HG02852 (cell line): ENCODE data around the gene PLEKHD1.
"Not testable (repeated sequence)": the region's sequence is repeated elsewhere in the genome, so short reads cannot be mapped to it uniquely, and the experiment has no call there.

Source experiments
- ATAC-seq: cut with Tn5 transposase; IDR thresholded peaks from one replicate; pipeline ENCODE4 v1.9.1; 2021; ENCODE audit warnings: mild to moderate bottlenecking, moderate library complexity; ENCODE audit not compliant: unreplicated experiment

PLEKHD1 gene

DNA sequence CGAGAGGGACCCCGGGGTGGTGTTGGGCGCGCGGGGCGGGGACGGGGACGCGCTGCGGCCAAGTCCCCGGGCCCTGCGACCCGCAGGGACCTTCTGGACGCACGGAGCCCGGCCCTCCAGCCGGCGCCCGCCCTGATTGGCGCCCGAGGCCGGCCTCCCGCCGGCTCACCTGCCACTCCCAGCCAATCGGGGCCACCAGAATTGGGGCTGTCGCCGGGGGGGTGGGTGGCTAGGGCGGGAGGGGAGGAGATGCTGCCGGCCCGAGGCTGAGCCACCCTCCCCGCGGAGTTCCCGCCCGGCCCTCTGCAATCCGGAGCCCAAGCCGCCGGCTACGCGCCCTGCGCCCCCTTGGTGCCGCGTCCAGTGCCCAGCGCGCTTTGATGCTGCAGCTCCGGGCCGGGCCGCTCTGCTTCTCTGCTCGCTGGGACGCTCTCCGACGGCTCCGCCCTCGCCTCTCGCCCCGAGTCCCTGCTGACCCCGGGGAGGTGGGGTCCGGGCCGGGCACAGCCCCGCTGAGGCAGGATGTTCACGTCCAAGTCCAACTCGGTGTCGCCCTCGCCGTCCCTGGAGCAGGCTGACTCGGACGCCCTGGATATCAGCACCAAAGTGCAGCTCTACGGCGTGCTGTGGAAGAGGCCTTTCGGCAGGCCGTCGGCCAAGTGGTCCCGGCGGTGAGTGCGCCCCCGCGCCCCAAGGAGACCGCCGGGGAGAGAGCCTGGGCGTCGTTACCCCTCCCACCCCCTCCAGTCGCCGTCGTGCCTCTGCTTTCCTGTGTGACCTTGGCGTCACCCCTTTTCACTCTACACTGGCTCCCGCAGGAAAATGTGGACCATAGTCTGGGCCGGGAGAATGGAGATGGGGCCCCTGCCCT, at the start of gene PLEKHD1:
TSS of gene PLEKHD1 (plus strand) at position 285 of the 871 bp plus-strand sequence. CDS start at position 523, 238 bp downstream.
- no peak for ATAC-seq

DNA sequence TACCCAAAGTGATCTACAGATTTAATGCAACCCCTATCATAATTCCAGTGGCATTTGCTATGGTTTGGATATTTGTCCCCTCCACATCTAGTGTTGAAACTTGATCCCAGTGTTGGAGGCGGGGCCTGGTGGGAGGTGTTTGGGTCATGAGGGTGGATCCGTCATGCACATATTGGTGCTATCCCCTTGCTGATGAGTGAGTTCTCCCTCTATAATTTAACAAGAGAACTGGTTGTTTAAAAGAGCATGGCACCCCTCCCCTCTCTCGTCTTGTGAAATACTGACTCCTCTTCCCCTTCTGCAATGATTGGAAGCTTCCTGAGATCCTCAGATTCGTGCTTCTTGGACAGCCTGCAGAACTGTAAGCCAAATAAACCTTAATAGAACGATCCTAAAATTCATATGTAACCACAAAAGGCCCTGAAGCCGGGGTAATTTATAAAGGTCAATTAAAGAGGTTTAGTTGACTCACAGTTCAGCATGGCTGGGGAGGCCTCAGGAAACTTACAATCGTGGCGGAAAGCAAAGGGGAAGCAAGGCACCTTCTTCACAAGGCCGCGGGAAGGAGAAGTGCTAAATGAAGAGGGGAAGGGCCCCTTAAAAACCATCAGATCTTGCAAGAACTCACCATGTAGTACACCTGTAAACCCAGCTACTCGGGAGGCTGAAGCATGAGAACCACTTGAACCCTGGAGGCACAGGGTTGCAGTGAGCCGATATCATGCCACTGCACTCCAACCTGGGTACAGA, 44.8 kb upstream of the PLEKHD1 start:
- ATAC-seq, result no peak

GRCh38 chr14:69441948-69442347, 42.6 kb upstream of the PLEKHD1 start:
- ATAC-seq, result no peak

DNA sequence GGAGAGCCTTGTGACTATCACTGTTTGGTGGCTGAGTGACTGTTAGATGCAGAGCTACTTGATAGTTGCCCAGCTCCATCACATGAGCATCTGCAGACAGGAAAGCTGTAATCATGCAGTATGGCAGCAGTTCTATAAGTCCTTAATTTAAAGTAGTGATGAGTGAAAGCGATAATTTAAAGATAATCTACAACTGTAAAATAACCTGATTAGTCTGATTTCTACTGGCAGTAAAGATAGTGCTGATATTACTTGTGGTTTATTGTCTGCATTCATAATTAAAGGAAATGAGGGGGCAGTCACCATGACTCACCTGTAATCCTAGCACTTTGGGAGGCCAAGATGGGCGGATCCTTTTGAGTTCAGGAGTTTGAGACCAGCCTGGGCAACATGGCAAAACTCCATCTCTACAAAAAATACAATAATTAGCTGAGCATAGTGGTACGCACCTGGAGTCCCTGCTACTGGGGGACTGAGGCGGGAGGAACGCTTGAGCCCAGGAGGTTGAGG, 41.2 kb upstream of the PLEKHD1 start:
- ATAC-seq, result no peak

- no peak for ATAC-seq
These were observed 35.3 kb upstream of the PLEKHD1 start for GRCh38 chr14:69449216-69449615.

- ATAC-seq, result no peak
These were observed 32.6 kb upstream of the PLEKHD1 start for GRCh38 chr14:69451941-69452340.

DNA sequence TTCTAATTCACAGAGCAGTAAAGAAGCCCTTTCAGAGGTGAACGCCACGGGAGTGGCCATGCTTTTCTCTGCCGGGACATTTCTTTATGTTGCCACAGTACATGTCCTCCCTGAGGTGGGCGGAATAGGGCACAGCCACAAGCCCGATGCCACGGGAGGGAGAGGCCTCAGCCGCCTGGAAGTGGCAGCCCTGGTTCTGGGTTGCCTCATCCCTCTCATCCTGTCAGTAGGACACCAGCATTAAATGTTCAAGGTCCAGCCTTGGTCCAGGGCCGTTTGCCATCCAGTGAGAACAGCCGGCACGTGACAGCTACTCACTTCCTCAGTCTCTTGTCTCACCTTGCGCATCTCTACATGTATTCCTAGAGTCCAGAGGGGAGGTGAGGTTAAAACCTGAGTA, 26.2 kb upstream of the PLEKHD1 start:
- no peak for ATAC-seq

GRCh38 chr14:69459122-69459521, 25.4 kb upstream of the PLEKHD1 start:
- no peak for ATAC-seq

DNA sequence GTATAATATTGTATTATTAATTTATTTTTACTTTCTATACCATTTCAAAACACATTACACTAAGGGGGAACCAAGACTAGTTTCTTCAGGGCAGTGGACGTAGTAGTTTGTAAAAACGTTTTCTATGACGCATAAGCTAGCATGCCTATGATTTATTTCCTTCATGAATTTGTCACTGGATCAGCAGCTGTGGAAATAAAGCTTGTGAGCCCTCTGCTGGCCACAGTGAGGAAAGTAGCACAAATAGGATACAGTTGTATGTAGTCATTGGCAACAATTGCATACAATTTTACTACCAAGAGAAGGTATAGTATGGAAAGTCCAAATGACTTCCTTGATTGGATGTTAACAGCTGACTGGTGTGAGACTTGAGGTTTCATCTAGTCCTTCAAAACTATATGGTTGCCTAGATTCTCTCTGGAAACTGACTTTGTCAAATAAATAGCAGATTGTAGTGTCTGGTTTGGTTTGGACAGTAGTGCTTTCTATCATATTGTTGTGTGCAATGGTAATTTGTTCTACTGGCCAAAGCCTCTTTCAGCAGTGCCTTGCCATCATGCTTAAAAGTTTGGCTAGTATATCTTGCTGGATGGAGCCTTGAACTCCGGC, 24.3 kb upstream of the PLEKHD1 start:
- ATAC-seq, result no peak

GRCh38 chr14:69464379-69464778, 20.1 kb upstream of the PLEKHD1 start:
- no peak for ATAC-seq

GRCh38 chr14:69464829-69465228, 19.7 kb upstream of the PLEKHD1 start:
- ATAC-seq, result no peak

- no peak for ATAC-seq
These were observed 15.6 kb upstream of the PLEKHD1 start for GRCh38 chr14:69468949-69469348.

- ATAC-seq, result no peak
These were observed 13.1 kb upstream of the PLEKHD1 start for GRCh38 chr14:69471436-69471835.

DNA sequence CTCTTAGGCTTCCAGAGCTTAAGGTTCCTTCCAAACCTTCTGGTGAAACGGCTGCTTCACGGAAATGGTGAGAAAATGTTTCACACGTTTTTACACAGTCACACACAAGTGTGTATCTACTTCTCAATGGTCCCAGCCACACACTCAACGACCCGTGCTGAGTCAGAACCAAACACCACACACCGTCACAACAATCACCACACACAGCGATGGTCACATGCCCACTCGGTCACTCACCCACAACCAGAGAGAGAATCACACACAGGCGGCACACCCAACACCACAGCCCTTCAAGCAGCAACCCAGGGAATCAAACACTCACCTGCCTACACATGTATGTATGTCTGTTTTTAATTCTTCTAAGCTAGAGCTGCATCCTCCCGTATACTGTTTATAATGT, 12.6 kb upstream of the PLEKHD1 start:
- no peak for ATAC-seq

DNA sequence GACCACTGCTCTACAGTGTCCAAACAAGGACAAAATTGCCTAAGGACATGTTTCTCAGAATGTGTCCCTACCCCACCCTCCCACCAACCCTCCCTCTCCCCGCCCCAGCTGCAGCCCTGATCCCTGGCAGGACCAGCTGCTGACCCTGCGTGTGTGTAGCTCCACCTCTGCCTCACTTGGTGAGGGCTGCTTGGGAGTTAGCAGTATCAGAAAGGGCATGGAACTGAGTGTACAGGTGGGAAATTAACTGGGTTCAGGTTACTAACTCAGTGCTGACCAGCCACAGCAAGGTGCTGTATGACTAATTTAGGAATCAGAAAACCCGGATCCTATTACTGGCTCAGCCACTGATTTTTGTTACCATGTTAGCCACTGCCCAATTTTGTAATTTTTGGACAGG, 11.3 kb upstream of the PLEKHD1 start:
- no peak for ATAC-seq

GRCh38 chr14:69473946-69474345, 10.6 kb upstream of the PLEKHD1 start:
- ATAC-seq, result no peak

DNA sequence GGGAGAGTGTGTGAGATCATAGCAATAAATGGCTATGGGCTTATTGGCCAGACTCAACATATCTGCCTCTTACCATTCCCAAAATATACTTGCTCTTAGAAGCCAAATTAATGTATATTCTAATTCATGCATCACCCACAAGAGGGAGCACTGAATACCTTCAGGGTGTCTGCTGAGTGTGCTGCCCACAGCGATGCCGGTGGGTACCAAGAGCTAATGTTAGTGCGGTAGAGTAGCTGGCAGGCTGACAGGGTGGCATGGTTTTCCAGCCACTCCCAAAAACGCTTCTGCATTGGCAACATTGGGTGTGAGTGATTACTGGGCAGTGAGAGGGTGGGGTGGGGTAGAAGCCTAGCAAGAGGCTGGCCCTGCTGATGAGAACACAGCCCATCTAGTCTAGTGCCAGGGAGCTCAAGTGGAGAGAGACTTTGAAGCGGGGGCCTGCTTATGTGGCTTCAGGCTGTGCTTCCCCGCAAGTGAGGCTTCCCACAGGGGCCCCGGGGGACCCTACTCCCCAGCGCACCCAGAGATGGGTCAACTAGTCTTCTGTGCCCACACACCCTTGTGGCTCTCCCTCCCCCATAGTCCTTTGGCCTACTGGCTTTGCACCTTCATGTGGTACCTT, 9.2 kb upstream of the PLEKHD1 start:
- ATAC-seq, result no peak

DNA sequence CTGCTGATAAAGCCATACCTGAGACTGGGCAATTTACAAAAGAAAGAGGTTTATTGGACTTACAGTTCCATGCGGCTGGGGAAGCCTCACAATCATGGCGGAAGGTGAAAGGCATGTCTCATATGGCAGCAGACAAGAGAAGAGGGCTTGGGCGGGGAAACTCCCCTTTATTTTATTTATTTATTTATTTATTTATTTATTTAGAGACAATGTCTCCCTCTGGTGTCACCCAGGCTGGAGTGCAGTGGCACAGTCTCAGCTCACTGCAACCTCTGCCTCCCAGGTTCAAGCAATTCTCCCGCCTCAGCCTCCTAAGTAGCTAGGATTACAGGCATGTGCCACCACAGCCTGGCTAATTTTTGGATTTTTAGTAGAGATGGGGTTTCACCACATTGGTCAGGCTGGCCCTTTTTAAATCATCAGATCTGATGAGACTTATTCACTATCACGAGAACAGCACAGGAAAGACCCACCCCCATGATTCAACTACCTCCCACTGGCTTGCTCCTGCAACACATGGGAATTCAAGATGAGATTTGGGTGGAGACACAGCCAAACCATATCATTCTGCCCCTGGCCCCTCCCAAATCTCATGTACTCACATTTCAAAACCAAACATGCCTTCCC, 7.6 kb upstream of the PLEKHD1 start:
- ATAC-seq, result not testable (repeated sequence)

- not testable (repeated sequence) for ATAC-seq
These were observed 6.5 kb upstream of the PLEKHD1 start for GRCh38 chr14:69478055-69478454.

DNA sequence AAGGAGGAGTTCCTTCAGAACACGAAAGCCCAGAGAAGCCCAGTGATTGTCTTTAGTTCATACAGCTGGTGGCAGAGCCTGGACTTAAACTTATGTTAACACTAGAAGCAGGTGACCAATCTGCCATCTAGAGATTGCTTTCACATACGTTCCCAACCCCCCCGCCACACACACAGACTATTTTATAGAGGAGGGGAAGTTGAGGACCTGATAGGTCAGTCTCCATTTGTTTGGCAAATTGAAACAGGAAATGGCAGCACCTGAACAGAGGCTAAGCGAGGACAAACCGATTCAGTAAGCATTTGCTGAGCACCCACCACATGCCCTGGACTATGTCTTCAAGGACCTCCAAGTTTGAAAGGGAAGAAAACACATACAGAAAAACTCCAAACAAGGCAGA, 4.8 kb upstream of the PLEKHD1 start:
- no peak for ATAC-seq

DNA sequence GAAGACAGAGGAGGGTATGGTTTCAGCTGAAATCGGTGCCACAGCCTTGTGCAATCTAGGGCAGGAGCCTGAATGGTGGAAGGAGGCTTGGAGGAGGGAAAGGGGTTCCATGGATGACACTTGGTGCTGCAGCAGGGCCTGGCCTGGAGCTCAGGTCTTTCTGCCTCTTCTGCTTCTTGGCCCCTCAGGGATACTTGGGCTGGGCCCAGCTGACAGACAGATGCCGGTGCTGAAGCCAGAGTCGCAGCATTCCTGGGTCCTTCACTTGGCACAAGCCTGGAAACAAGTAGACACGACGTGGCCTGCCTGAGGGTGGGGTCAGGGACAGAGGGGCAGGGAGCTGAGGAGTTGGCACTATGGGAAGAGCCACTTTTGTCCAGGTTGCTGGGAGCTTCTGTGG, 4.4 kb upstream of the PLEKHD1 start:
- no peak for ATAC-seq
